Sigmoid colon (tissue), 7 donors: ENCODE measurements around the gene PICK1. TPM values are rescaled to one million over a fixed set of nuclear protein-coding genes. Genes with fewer than 3 reads are reported as not detected.
A peak's percentile ranks its signal among the peaks of the same experiment; 100 is the strongest.

Source experiments
- DNase-seq: peaks from one replicate; pipeline ENCODE4 v3.0.0-alpha.2; 2019
- H3K27ac ChIP-seq, 4 donors: fragments of 200-600 bp; sonication (generic); one replicate each; pipeline ENCODE4 v1.5.1; 2016 to 2019; ENCODE audit warnings: mild to moderate bottlenecking in 1 of 4
- H3K27me3 ChIP-seq, 3 donors: fragments of 200-600 bp; sonication (generic); one replicate each; pipeline ENCODE4 v1.5.1; 2019; ENCODE audit warnings: mild to moderate bottlenecking in 1 of 3
- H3K36me3 ChIP-seq, 4 donors: fragments of 200-600 bp; sonication (generic); one replicate each; pipeline ENCODE4 v1.5.1; 2016 to 2019
- H3K4me1 ChIP-seq, 4 donors: fragments of 200-600 bp; sonication (generic); one replicate each; pipeline ENCODE4 v1.5.1; 2017 to 2019
- H3K4me3 ChIP-seq, 4 donors: fragments of 200-600 bp; sonication (generic); one replicate each; pipeline ENCODE4 v1.5.1; 2017 to 2019; ENCODE audit warnings: mild to moderate bottlenecking in 2 of 4, moderate library complexity in 1 of 4
- H3K9me3 ChIP-seq, 4 donors: fragments of 200-600 bp in 3 of 4; sonication (generic) in 3 of 4; one replicate each; pipeline versions ENCODE4 v1.5.1 to v1.6.1; 2013 to 2019
- EP300 ChIP-seq, 4 donors: sonication (generic); formaldehyde crosslinking; IDR thresholded peaks; one replicate each; pipeline ENCODE4 v1.6.1; 2017; ENCODE audit warnings: antibody characterized with exemption in 4 of 4
- POLR2A ChIP-seq, 2 donors: fragments of 450-650 bp; IDR thresholded peaks; one replicate each; pipeline ENCODE4 v1.6.1; 2016; ENCODE audit warnings: antibody characterized with exemption in 2 of 2, mild to moderate bottlenecking in 2 of 2, moderate library complexity in 2 of 2
- POLR2AphosphoS5 ChIP-seq, 4 donors: sonication (generic); formaldehyde crosslinking; IDR thresholded peaks; one replicate each; pipeline ENCODE4 v1.6.1; 2017; ENCODE audit warnings: antibody characterized with exemption in 4 of 4
- WGBS, 2 donors: extraction: QIAGEN DNeasy Blood & Tissue Kit; methylation state at CpG; one replicate each; pipeline ENCODE4 v1.1.7; 2013; 5-methylcytosine and 5-hydroxymethylcytosine counted together
- intact Hi-C: fragments of 100-400 bp; cut with DNase I; formaldehyde crosslinking; loops from one replicate; pipeline ENCODE4 v1.15.1; 2023
- polyA plus RNA-seq, 3 donors: library from polyadenylated mRNA; stranded (reverse); fragments of 200-250 nt; gene quantifications; one replicate each; pipeline ENCODE4 v1.2.3, GENCODE V29; 2013
- total RNA-seq, 4 donors: library from RNA; depleted of rRNA; stranded (reverse); fragments of >200 nt; gene quantifications; one replicate each; pipeline ENCODE4 v1.1.0, GENCODE V29; 2016
- TF ChIP-seq, protein P1 (sequence below), 4 experiments: fragments of 450-650 bp in 3 of 4; fragments of 200-600 bp in 1 of 4; IDR thresholded peaks; one replicate each; pipeline ENCODE4 v1.5.1; 2016 to 2019; ENCODE audit warnings: antibody characterized with exemption in 4 of 4, mild to moderate bottlenecking in 3 of 4, moderate library complexity in 2 of 4
- donor health status: healthy with polysubstance abuse.
- donor health status: Bipolar disorder and iron deficiency.
- donor health status: healthy.

PICK1 gene
- total and polyA plus RNA-seq, 7 donors = 14.3 to 38.9 (median 21.0) TPM

DNA sequence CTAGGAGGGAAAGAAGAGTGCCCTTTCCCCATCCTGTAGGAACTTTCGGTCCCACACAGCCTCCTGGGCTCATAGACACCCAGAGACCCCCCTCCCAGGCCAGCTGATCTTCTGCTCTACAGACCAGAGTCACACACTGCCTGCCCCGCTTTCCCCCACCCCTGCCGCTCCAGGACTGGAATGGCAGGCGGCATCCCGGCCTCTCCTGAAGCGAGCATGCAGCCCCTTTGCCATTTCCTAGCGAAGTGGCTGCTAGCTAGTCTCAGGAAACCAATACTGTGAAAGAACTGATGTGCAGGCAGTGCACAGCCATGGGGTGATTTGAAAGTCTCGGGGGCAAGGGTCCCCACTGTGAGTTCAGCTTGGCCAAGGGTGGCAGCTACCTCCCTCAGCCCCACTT lies 8.3 kb downstream of the PICK1 start:
- no peak for DNase-seq
- intact Hi-C loops = loop anchor here (5.0 kb wide), 2 partner anchors 37 to 252 kb away; partner anchors contain the start of gene CSNK1E
- H3K36me3 ChIP-seq = peaks cover 0 to 46% (median 14%) of the 10 kb centered on the region in 4 donors
- H3K4me1 ChIP-seq = peaks cover 0 to 26% (median 23%) of the 10 kb centered on the region in 4 donors
- H3K4me3 ChIP-seq = no peak overlapping the region
- no peaks in the 10 kb centered on the region for H3K27me3 ChIP-seq
- WGBS, 2 donors = 95 to 98% methylated on average over 8 of the region's 8 CpGs
- no peak for TF ChIP-seq POLR2AphosphoS5 (IDR thresholded peaks at IDR 0.05)
- TF ChIP-seq, protein P1, sequence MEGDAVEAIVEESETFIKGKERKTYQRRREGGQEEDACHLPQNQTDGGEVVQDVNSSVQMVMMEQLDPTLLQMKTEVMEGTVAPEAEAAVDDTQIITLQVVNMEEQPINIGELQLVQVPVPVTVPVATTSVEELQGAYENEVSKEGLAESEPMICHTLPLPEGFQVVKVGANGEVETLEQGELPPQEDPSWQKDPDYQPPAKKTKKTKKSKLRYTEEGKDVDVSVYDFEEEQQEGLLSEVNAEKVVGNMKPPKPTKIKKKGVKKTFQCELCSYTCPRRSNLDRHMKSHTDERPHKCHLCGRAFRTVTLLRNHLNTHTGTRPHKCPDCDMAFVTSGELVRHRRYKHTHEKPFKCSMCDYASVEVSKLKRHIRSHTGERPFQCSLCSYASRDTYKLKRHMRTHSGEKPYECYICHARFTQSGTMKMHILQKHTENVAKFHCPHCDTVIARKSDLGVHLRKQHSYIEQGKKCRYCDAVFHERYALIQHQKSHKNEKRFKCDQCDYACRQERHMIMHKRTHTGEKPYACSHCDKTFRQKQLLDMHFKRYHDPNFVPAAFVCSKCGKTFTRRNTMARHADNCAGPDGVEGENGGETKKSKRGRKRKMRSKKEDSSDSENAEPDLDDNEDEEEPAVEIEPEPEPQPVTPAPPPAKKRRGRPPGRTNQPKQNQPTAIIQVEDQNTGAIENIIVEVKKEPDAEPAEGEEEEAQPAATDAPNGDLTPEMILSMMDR (IDR thresholded peaks at IDR 0.05) = no peak
- TF ChIP-seq POLR2A (IDR thresholded peaks at IDR 0.05) = no peak
- no peak for TF ChIP-seq EP300 (IDR thresholded peaks at IDR 0.05)
- no peak overlapping the region for H3K27ac ChIP-seq
- H3K9me3 ChIP-seq = no peaks in the 10 kb centered on the region

DNA sequence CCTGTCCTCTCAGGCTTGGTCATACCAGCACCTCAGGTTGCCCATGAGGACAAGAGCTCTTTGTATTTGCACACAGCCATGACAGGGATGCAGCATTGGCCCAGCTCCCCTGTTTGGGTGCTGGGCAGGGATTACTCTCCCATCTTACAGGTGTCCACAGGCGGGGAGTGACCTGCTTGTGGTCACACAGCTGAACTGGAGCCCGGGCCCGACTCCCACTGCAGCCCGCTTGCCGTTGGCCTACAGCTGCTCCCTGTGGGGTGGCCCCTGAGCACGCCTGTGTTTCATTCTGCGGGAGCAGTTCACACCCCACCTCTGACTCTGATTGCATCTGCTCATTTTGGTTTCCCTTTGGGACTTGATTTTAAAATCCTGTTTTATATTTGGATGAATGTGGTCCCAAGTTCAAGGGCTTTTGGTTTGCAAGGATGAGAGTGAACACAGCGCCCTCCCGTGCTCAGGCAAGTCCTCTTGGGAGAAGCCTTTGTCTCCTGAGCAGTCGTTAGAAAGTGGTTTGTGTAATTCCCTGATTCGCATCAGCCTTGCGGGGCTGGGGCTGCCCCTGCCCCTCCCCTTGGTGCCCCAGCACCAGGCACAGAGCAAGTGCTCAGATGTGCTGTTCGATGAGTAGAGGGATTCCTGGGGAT lies 9.3 kb downstream of the PICK1 start:
- Histone ChIP-seq H3K27ac (no peak overlapping the region), H3K9me3 (no peaks in the 10 kb centered on the region), H3K36me3 (peaks cover 0 to 40% (median 14%) of the 10 kb centered on the region in 4 donors), H3K27me3 (no peaks in the 10 kb centered on the region), H3K4me1 (peaks cover 0 to 28% (median 26%) of the 10 kb centered on the region in 4 donors), H3K4me3 (no peak overlapping the region)
- TF ChIP-seq POLR2A (IDR thresholded peaks at IDR 0.05) (no peak), POLR2AphosphoS5 (IDR thresholded peaks at IDR 0.05) (no peak), EP300 (IDR thresholded peaks at IDR 0.05) (no peak)
- TF ChIP-seq, protein P1 (IDR thresholded peaks at IDR 0.05) = no peak
- intact Hi-C loops = loop anchor here (5.0 kb wide), 2 partner anchors 36 to 251 kb away; partner anchors contain the start of gene CSNK1E
- 83 to 92% methylated on average over 13 of the region's 13 CpGs for WGBS, 2 donors
- DNase-seq = no peak

DNA sequence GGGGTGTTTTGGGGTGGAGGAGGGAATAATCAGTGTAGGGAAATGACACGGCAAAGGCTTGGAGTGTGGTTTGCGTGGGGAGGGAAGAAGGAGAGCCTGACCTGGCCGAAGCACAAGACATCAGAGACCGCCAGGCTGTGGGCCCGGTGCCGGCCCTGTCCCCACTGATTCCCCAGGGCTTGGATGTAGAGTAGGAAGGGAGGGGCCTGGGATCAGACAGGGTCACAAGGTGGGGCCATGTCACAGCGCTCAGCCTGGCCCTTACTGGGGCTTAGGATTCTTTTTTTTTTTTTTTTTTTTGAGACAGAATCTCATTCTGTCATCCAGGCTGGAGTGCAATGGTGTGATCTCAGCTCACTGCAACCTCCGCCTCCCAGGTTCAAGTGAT lies 9.8 kb downstream of the PICK1 start:
- no peak for DNase-seq
- intact Hi-C loops = loop anchor here (5.0 kb wide), 2 partner anchors 35 to 250 kb away; partner anchors contain the start of gene CSNK1E
- H3K27ac ChIP-seq = no peak overlapping the region
- H3K4me1 ChIP-seq = peaks cover 0 to 28% (median 26%) of the 10 kb centered on the region in 4 donors
- no peaks in the 10 kb centered on the region for H3K27me3 ChIP-seq
- peaks cover 0 to 45% (median 14%) of the 10 kb centered on the region in 4 donors for H3K36me3 ChIP-seq
- no peak overlapping the region for H3K4me3 ChIP-seq
- TF ChIP-seq, protein P1 (IDR thresholded peaks at IDR 0.05) = no peak
- TF ChIP-seq POLR2A (IDR thresholded peaks at IDR 0.05) (no peak), POLR2AphosphoS5 (IDR thresholded peaks at IDR 0.05) (no peak), EP300 (IDR thresholded peaks at IDR 0.05) (no peak)
- 91 to 92% methylated on average over 8 of the region's 8 CpGs for WGBS, 2 donors
- H3K9me3 ChIP-seq = no peaks in the 10 kb centered on the region

DNA sequence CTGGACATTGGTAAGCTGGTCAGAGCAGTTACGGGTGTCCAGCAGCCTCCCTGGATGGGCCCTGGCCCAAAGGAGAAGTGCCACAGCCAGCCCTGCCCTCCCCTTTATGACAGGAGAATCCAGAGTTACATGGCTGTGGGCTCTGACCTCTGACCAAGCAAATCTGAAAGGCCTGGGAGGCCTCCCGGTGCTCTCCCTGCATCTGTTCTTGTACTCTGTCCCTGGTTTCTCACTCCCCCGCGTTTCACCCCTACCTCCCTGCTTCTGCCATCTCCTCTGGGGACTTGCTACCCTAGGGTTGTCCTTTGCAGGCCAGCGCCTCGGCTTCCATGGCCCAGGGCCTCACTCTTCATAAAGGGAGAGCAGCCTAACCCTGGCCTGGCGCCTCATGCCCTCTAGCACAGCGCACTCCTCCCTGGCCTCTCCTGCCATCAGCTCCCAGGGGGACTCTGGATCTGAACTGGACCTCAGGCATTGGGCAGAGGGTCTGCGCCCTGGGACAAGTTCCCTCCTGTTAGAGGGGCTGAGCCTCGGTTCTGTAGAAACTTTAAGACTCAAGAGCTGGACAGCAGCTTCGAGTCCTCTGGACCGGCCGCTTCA lies 10.7 kb downstream of the PICK1 start:
- intact Hi-C loops = loop anchor here (5.0 kb wide), 2 partner anchors 34 to 249 kb away; partner anchors contain the start of gene CSNK1E
- peaks cover 0 to 28% (median 26%) of the 10 kb centered on the region in 4 donors for H3K4me1 ChIP-seq
- H3K36me3 ChIP-seq = peaks cover 0 to 53% (median 16%) of the 10 kb centered on the region in 4 donors
- TF ChIP-seq EP300 (IDR thresholded peaks at IDR 0.05) (no peak), POLR2AphosphoS5 (IDR thresholded peaks at IDR 0.05) (no peak), POLR2A (IDR thresholded peaks at IDR 0.05) (no peak)
- TF ChIP-seq, protein P1 (IDR thresholded peaks at IDR 0.05) = no peak
- no peaks in the 10 kb centered on the region for H3K27me3 ChIP-seq
- WGBS, 2 donors = 92% methylated on average over 13 of the region's 13 CpGs
- DNase-seq = no peak
- no peaks in the 10 kb centered on the region for H3K9me3 ChIP-seq
- peak overlapping the region; percentile 75 to 90 (median 80) for H3K27ac ChIP-seq
- H3K4me3 ChIP-seq = no peak overlapping the region
